ENCODE data around the gene FTO.

FTO gene

GRCh38 chr16:54063279-54063773 lies 359.4 kb downstream of the FTO start:
- no peak for DNase-seq (ENCODE audit: insufficient read length, low spot score)
- TF ChIP-seq POLR2A (IDR thresholded peaks at IDR 0.05; ENCODE audit: low read depth, low read length): no peak
- FAIRE-seq: no peak

DNA sequence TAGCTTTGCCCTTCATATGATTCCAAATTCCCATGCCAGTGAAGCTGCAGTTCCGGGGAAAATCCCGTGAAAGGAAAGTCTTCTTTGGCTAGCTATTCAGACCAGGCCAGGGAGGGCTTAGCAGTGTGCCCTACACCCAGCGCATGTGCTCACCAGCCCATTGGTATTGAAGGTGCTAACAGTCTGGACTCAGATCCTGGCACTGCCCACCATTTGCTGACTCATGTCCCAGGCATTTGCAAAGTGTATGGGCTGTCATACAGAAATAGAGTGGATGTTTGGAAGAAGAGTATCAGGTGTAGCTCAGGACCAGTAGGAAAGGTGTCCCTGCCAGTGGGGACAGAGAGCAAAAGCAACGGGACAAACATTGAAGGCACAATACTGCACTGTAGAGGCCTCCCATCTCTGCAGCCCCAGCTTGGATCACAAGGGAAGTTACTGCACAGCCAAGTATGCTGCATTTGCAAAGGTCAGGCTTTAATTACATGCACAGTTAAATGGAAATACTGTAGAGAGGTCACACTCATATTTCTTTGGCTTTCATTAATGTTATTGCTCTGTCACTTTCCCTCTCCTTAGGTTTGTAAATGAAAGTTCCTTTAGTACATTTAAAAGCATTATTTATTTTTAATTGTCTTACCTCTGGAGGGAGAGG lies 362.6 kb downstream of the FTO start:
- FAIRE-seq (peak; percentile 65), DNase-seq (ENCODE audit: insufficient read length, low spot score) (peak; percentile 39)
- TF ChIP-seq POLR2A (IDR thresholded peaks at IDR 0.05; ENCODE audit: low read depth, low read length): no peak

DNA sequence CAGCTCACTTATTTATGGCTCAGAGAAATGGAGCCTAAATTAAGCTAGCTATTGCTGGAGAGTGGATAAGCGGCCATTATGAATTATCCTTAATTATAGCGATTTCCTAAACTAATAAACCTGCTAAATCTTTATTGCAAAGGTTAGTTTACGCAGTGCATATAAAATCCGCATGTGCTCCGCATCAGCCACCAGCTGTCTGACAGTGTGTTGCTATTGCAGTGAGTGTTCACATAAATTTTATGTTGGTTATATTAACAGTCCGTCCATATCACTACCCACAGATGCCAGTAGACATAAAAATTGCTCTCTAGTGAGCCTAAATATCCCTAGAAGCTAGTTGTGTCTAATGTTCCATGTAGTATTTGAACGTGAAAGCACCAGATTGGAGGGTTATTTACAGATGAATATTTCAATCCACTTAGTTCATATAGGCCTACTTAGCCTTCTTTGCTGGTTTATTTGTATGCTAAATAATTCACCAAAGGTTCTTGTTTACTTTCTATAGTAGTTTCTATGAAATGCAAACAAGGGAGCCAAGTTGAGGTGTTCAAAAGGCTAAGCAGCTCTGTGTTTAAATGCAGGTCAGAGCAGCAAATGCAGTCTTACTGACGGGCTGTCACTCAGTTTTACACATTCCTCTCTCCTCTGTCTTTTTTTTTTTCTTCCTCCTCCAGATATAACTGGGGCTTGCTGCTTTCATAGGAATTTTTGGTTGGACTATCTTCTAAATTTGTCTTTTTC lies 363.5 kb downstream of the FTO start:
- no peak for DNase-seq (ENCODE audit: insufficient read length, low spot score)
- TF ChIP-seq POLR2A (IDR thresholded peaks at IDR 0.05; ENCODE audit: low read depth, low read length): no peak
- no peak for FAIRE-seq

DNA sequence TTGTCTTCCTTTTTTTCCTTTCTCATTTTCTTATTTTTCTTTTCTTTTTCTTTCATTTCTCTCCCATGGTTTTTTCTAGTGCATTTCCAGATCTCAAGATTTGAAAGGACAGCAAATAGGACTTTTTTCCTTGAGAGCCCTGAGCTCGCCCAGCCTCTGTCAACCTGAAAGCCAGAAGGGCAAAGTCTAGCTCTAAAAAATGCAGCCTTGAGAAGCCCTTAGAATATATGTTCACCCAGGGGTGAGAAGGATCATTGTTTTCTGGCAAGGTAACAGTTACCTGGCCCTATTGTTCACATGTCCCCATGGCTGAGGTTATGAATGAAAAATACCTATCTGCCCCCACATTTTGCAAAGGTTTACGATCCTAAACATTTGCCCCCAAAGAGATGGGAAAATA lies 364.3 kb downstream of the FTO start:
- DNase-seq (ENCODE audit: insufficient read length, low spot score) (no peak), FAIRE-seq (no peak)
- no peak for TF ChIP-seq POLR2A (IDR thresholded peaks at IDR 0.05; ENCODE audit: low read depth, low read length)

GRCh38 chr16:54069601-54070239 lies 365.8 kb downstream of the FTO start:
- TF ChIP-seq POLR2A (IDR thresholded peaks at IDR 0.05; ENCODE audit: low read depth, low read length): no peak
- DNase-seq (ENCODE audit: insufficient read length, low spot score): no peak
- FAIRE-seq: no peak

- FAIRE-seq (no peak), DNase-seq (ENCODE audit: insufficient read length, low spot score) (no peak)
- TF ChIP-seq POLR2A (IDR thresholded peaks at IDR 0.05; ENCODE audit: low read depth, low read length): no peak
These were observed 366.9 kb downstream of the FTO start for GRCh38 chr16:54070789-54071343.

GRCh38 chr16:54071514-54071913 lies 367.6 kb downstream of the FTO start:
- DNase-seq (ENCODE audit: insufficient read length, low spot score): no peak
- no peak for FAIRE-seq

GRCh38 chr16:54072237-54072636 lies 368.3 kb downstream of the FTO start:
- no peak for FAIRE-seq
- TF ChIP-seq POLR2A (IDR thresholded peaks at IDR 0.05; ENCODE audit: low read depth, low read length): no peak
- no peak for DNase-seq (ENCODE audit: insufficient read length, low spot score)

More at GRCh38 chr16:54071514-54071913, 367.6 kb downstream of the FTO start:
- no peak for TF ChIP-seq POLR2A (IDR thresholded peaks at IDR 0.05; ENCODE audit: low read depth, low read length)

DNA sequence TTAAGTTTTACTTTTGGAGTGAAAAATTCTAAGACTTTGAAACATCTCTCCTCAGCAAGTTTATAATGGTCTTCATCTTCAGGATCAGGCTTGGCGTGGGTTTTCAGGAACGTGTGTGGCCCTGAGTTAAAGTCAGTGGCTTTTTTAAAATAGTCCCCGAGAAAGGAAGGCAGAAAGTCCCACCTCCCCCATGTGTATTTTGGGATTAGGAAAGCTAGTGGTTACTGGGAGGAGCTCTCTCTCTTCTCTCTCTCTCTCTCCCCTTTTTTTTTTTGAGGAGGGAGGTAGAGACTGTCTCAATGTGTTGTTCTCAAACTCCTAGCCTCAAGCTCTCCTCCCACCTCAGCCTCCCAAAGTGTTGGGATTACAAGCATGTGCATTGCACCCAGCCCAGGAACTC lies 369.4 kb downstream of the FTO start:
- DNase-seq (ENCODE audit: insufficient read length, low spot score) (no peak), FAIRE-seq (no peak)
- no peak for TF ChIP-seq POLR2A (IDR thresholded peaks at IDR 0.05; ENCODE audit: low read depth, low read length)

- DNase-seq (ENCODE audit: insufficient read length, low spot score) (no peak), FAIRE-seq (no peak)
- TF ChIP-seq POLR2A (IDR thresholded peaks at IDR 0.05; ENCODE audit: low read depth, low read length): no peak
These were observed 371.5 kb downstream of the FTO start for GRCh38 chr16:54075446-54075845.

DNA sequence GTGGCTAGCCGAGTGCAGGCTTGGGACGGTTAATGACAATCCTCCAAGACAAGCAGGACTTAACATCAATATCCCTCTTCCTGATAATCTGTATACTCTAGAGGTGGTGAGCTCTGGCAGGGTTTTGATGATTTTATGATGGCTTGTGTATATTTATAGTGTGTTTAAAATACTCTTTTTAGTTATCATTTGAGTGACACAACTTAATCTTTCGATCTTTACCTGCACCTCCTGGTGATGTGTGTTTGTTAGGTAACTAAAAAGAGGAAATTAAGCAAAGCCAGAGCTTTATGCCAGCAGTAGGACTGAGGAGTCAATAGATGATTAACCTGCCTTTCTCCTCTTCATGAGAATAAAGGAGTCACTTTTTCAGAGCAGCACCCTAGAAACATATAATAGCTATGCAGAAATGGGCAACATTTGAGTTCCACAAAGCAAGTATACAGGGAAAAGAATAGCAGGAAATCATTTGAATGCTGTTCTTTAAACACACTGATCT lies 372.1 kb downstream of the FTO start:
- DNase-seq (ENCODE audit: insufficient read length, low spot score): no peak
- FAIRE-seq: no peak
- TF ChIP-seq POLR2A (IDR thresholded peaks at IDR 0.05; ENCODE audit: low read depth, low read length): no peak

DNA sequence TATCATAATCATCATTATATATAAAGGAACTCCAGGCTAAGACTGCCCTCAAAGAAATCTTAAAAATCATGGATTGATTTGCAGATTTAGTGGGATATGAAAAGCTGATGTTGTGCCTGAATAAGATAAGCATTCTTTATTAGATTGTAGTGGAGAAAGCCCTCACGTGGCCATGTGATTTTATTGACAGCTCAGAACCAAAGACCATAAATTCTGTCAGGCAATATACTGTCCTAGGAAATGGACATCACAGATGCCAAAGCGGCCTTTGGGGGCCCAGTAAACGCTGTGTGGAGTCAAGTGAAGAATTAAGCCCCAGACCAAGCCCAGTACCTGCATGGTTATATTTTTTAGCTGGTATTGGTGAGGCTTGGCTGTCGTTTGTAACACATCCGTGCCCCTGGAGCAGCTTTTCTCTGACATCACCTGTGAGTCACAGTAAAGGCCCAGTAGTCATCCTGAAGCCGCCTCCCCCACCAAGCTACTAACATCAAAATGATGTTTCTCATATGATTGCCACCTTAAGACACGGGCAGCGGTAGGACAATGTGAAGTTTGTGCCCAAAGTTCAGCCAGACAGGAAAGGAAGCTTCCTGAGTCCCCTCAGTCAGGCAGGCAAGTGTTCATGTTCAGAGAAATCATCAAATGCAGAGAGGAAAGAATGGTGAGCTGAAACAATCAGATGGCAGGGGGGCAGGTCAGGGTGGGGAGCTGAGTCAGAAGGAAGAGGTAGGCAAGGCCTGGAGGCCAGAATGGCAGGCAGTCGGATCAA lies 373.3 kb downstream of the FTO start:
- no peak for TF ChIP-seq POLR2A (IDR thresholded peaks at IDR 0.05; ENCODE audit: low read depth, low read length)
- FAIRE-seq (peak; percentile 81), DNase-seq (ENCODE audit: insufficient read length, low spot score) (peak; percentile 49)

- FAIRE-seq (peak; percentile 58), DNase-seq (ENCODE audit: insufficient read length, low spot score) (no peak)
- no peak for TF ChIP-seq POLR2A (IDR thresholded peaks at IDR 0.05; ENCODE audit: low read depth, low read length)
These were observed 376.6 kb downstream of the FTO start for GRCh38 chr16:54080524-54081008.
